ENCODE measurements around the gene RGS8.
A peak's percentile ranks its signal among the peaks of the same experiment; 100 is the strongest.

Gene RGS8, protein sequence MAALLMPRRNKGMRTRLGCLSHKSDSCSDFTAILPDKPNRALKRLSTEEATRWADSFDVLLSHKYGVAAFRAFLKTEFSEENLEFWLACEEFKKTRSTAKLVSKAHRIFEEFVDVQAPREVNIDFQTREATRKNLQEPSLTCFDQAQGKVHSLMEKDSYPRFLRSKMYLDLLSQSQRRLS

GRCh38 chr1:182684116-182684828, at the start of gene RGS8:
RGS8 (minus strand) TSS chr1:182684587; CDS start chr1:182669649, 14,938 bp downstream.
- no peak for DNase-seq

- no peak for DNase-seq
These were observed 47.6 kb upstream of the RGS8 start for GRCh38 chr1:182731852-182732575.

DNA sequence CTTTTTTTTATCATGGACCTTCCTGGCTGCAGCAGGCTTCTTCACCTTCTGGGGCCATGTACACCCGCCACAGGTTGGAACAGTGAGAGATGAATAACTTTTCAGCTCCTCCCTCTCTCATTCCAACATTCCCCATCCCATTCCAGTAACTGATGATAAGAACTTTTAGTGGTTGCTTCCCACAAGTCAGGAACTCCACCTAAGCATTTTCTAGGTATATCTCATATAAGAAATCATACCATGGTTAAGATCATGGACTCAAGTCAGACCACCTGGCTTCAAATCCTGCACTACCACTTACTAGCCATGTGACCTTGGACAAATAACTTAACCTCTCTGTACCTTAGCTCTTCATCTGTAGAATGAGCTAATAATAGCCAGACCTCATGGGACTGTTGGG, 42.5 kb upstream of the RGS8 start:
- DNase-seq, result no peak

GRCh38 chr1:182725259-182726255, 41.2 kb upstream of the RGS8 start:
- DNase-seq, result no peak

DNA sequence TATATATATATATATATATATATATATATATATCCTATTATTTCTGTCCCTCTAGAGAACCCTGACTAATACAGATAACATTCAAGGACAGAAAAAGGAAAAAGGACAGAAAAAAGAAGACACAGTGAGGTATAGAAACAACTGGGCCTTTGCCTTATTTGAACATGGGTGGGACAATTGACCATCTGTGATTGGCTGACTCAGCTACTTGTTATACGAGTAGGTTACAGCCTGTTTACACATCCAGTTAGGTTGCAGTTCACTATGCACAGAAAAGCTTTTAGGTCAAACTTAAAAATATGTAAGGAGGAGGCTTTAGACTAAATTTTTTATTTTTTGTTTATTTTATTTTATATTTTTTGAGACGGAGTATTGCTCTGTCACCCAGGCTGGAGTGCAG, 39.8 kb upstream of the RGS8 start:
- DNase-seq, result no peak

GRCh38 chr1:182723200-182723599, 38.8 kb upstream of the RGS8 start:
- DNase-seq, result no peak

DNA sequence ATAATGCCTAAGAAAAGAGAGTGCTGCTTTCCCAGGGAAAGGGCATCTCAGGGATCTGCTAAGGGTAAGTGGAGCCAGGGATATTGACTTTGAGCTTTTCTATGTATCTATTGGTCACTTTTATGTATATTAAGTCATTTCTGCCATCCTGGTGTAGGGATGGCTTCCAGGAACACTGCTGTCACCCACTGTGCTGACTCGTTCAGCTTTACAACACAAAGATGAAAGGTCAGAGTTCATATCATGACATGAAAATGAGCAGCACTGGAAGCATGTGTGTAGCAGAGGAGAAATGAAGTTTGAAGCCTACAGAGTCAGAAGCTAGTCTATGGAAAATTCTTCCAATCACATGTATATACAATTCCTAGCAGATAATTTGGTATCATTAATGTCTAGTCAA, 37.1 kb upstream of the RGS8 start:
- no peak for DNase-seq

- DNase-seq, result no peak
These were observed 36.1 kb upstream of the RGS8 start for GRCh38 chr1:182720463-182720862.

GRCh38 chr1:182719553-182719952, 35.2 kb upstream of the RGS8 start:
- no peak for DNase-seq

- DNase-seq, result no peak
These were observed 33.9 kb upstream of the RGS8 start for GRCh38 chr1:182718311-182718710.

DNA sequence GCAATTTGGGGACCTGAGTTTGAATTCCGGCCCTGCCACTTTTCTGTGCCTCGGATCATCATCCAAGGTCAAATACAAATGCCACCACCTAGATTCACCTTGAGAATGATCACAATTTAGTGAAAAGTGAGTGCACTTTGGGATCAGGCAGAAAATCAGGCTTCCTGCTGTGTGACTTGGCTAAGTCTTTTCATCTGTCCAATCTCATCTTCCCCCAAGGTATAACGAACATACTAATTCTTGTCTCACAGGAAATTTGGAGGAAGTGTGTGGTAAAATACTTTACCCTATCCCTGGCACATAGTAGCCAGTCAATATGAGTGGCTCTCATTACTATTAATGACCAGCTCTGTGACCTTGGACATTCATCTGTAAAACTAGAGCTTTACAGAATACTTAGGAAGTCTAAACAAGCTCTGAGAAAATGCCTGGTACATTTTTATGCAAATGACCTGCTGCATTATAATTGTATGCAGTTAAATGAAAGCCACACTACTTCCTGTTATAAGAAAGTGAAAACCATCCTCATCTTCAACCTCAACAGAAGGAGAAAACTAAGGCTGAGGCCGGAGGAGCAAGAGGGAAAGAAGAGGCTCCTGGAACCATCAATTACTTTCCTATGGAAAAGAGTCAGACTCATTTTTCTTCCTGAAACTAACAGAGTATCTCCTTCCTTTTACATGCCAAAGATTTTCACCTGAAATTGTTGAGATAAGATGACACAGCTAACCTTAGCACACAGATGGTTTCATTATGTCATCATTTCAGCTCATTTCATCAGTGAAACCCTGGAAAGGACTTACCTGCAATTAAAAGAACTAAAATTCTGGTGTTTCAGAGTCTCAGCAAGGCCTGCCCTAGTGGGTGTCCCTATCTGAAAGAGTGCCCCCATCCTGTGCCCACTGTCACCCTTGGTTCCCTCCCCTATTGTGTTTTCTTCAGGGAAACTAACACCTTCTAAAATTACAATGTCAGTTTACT, 32.6 kb upstream of the RGS8 start:
- DNase-seq, result no peak

- no peak for DNase-seq
These were observed 31.1 kb upstream of the RGS8 start for GRCh38 chr1:182715531-182715930.

DNA sequence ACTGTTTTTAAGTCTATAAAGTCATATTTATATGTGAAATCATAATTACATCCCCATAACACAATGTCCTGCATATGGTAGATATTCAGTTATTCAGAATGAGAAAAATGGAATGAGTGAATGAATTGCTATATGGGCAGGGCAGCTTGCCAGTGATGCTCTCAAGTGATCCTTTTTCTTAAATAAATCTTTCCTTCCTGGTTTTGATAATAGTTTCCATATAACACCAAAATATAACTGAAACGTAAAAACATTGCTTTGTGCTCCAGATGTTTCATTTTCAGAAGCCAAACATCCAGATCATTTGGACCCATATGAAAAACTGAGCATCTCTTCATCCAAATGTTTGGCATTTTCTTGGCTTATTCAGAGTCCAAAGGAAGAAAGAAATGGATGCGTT, 30.2 kb upstream of the RGS8 start:
- no peak for DNase-seq

- DNase-seq, result no peak
These were observed 29.6 kb upstream of the RGS8 start for GRCh38 chr1:182713939-182714338.

GRCh38 chr1:182713492-182713891, 29.1 kb upstream of the RGS8 start:
- no peak for DNase-seq

DNA sequence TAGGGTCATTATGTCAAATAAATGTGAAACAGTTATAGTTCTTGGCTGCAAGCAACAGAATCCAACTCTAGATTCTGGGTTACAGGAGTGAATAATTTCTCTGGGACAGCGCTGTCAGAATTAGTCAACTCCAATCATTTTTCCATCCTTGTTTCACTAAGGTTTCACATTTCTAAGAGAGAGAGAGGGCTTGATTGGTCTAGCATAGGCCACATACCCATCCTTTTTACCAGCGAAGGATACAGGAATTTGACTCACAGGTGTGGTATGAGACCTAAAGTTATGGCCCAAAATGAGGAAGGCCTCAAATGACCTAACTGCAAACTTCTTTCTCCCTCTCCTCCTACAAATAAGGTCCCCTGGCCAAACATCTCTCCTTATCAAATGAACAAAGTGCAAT, 25.5 kb upstream of the RGS8 start:
- DNase-seq, result no peak

DNA sequence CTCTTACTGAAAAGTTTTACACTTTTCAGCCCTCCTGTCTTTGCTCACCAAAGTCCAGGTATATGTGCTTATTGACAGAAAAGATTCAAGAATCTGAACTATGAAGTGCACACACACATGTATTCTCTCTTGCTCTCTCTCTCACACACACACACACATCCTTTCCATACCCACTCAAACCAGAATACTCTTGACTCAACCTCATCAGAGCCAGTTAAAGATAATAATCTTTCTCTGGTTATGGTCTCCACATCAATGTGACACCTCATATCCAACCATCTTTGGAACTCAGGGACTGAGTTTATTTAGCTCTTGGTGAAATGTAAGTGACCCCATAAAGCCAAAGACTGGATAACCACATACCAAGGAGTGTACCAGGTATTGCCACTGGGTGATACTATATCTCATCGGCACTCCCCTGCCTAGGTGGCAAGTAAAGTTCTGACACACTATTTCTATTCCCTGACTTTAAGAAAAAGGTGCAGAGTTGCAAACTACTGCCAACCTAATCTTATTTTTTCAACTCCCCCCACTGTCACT, 24.9 kb upstream of the RGS8 start:
- no peak for DNase-seq

DNA sequence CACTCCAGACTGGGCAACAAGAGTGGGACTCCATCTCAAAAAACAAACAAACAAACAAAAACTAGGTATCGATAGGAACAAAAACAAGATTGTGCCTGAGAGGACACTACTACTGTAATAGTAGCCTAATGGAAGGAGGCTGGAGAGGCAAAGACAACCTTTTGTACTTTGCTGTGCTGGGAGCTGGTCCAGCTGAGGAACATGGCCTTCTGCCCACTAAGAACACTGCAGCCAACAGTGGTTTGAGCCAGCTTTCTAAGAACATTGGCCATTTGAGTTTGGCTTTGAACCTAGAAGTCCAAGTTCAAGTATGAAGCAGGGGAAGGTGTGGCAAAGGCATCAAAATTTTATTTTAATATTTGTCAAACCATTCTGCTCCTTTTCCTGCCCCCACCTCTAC, 22.7 kb upstream of the RGS8 start:
- peak; percentile 60 for DNase-seq

GRCh38 chr1:182704677-182705076, 20.3 kb upstream of the RGS8 start:
- DNase-seq, result no peak

DNA sequence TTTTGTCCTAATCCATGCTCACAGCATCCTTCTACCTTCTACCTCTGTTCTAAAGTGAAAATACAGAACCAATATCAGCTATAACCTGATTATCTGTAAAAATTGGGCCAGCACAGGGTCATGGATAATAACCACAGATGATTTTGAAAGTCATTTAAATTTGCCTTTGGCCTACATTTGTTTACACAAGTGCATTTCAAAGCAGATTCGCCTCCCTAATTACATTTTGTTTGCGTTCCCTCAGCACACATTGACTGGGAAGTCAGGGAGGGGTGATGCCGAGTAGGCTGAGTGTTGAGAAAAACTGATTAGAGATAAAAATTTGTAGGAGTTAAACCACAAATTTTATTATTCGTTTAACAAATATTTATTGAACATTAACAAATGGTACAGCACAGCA, 19.2 kb upstream of the RGS8 start:
- no peak for DNase-seq

DNA sequence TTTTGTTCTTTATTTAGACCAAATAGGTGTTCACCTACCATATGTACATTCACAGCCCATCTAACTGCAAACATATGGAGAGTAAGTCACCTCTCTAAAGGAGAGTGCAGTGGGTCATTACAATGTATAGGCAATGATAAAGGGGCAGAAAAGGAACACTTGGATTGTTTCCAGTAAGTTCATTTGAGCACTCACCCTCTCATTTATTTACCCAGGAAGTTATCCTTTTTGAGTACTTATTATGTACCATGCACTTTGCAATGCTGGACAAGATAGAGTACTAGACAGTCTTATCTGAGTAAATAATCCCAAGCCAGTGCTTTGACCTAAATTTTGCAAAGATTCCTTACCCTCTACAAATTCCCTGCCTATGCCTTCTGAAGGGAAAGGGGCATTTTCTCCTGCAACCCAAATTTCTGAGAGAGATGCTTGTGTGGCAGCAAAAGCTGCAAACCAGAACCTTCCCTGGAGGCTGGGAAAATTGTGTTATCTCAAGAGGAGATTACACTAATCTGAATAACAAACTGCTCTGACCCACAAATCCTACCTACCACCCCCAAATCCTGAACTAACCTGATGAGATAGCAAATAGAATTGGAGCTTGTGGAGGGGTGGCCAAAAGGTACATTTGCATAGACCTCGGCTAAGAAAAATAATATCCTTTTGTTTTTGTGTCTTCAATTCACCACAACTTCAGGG, 18.6 kb upstream of the RGS8 start:
- DNase-seq, result no peak
